ENCODE data around the gene HIGD2A. TPM values are rescaled to one million over a fixed set of nuclear protein-coding genes. Genes with fewer than 3 reads are reported as not detected.

The HIGD2A gene
- total and polyA plus RNA-seq, 2 donors = 62.0 to 188 TPM

DNA sequence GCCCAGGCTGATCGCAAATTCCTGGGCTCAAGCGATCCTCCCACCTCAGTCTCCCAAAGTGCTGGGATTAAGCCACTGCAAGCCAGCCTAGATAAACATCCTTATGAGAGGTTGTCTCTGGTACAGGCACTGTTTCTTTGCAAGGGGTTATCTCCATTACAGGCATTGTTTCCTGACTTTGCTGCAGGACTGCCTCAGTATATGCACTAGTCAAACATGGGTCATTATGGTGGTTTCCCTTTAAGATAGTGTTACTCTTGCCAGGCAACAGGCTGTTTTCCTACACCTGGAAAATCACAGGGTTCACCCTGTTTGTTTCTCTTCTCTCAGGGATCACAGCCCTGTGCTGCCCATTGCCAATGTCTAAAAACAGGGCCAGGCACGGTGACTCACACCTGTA is 35.6 kb downstream of the HIGD2A start:
- Histone ChIP-seq H3K36me3 (ENCODE audit: insufficient read depth) (no peaks in the 10 kb centered on the region), H3K27ac (ENCODE audit: low read depth) (no peak overlapping the region), H3K4me3 (ENCODE audit: low read depth, low read length) (no peak overlapping the region), H3K4me1 (ENCODE audit: insufficient read depth) (no peaks in the 10 kb centered on the region)
- WGBS = 75% methylated on average over 3 of the region's 3 CpGs
- DNase-seq (ENCODE audit: extremely low spot score) = no peak

DNA sequence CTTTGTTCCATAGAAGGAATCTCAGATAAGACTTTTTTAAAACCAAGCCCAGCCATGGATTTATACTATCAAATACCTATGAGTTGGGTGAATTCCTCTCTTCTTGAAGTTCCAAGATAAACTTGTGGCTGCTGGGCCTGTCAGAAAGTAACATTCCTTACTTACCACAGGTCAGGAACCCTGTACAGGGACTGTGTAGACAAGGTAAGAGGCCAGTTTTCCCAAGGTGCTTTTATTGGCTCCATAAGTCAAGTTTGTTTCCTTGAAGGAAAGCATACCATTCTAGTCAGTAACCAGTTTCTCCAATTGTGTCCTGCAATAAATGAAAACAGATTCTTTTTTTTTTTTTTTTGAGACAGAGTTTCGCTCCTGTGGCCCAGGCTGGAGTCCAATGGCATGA is 36.6 kb downstream of the HIGD2A start:
- Histone ChIP-seq H3K36me3 (ENCODE audit: insufficient read depth) (no peaks in the 10 kb centered on the region), H3K4me1 (ENCODE audit: insufficient read depth) (no peaks in the 10 kb centered on the region), H3K27ac (ENCODE audit: low read depth) (no peak overlapping the region), H3K4me3 (ENCODE audit: low read depth, low read length) (no peak overlapping the region)
- DNase-seq (ENCODE audit: extremely low spot score) = no peak
- WGBS = 83% methylated on average over 1 of the region's 1 CpG

DNA sequence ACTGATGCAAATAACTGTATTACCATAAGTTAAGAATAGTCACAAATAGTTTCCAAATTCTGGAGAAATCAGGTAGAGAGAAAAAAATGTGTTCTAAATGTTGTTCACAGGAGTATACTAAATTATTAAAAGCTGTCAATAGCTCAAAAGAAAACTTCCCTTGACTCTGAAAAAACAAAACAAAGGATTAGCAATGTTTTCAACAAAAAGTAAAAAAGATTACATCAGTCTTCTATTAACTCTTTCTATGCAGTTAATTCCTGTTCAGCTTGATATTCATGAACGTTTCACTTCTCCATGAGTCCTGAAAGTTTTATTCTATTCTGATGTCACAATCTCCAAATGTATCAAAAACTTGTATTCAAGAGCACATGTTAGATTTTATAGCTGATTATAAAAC is 37.2 kb downstream of the HIGD2A start:
- Histone ChIP-seq H3K4me3 (ENCODE audit: low read depth, low read length) (no peak overlapping the region), H3K27ac (ENCODE audit: low read depth) (no peak overlapping the region), H3K4me1 (ENCODE audit: insufficient read depth) (no peaks in the 10 kb centered on the region), H3K36me3 (ENCODE audit: insufficient read depth) (no peaks in the 10 kb centered on the region)
- WGBS = 92% methylated on average over 1 of the region's 1 CpG
- no peak for DNase-seq (ENCODE audit: extremely low spot score)

DNA sequence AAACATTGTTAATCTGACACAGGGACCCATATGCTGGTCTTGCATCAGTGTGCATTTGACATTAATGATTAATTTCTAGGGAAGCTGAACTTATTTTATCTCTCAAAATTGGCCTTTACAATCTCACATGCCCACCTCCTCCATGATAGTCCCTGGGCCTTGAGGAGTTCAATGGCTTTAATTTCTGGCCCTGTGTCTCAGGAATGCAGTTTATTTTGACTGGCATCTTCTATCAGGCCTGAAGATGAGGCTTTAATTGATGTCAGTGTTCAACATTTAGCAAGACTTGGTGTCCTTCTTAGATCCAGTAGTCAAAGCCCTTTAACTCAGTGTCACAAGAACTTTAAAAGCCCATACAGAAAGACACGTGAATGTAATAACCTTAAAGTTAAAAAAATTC is 38.3 kb downstream of the HIGD2A start:
- H3K4me3 ChIP-seq (ENCODE audit: low read depth, low read length) = no peak overlapping the region
- no peak overlapping the region for H3K27ac ChIP-seq (ENCODE audit: low read depth)
- no peaks in the 10 kb centered on the region for H3K4me1 ChIP-seq (ENCODE audit: insufficient read depth)
- no peaks in the 10 kb centered on the region for H3K36me3 ChIP-seq (ENCODE audit: insufficient read depth)
- WGBS = 83% methylated on average over 1 of the region's 1 CpG
- DNase-seq (ENCODE audit: extremely low spot score) = no peak

DNA sequence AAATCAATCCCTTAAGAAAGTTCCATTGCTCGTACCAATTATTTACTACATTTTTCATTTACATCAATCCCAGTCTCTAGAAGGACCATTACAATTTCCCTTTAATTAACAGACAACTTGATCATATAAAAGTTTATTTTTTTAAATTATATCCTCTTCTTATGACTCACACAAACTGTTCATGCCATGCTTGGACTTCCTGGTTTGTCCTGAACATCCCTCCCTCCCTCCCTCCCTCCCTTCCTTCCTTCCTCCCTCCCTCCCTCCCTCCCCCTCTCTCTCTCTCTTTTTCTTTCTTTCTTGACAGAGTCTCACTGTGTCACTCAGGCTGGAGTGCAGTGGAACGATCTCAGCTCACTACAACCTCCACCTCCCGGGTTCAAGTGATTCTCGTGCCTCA is 39.4 kb downstream of the HIGD2A start:
- H3K4me3 ChIP-seq (ENCODE audit: low read depth, low read length) = no peak overlapping the region

DNA sequence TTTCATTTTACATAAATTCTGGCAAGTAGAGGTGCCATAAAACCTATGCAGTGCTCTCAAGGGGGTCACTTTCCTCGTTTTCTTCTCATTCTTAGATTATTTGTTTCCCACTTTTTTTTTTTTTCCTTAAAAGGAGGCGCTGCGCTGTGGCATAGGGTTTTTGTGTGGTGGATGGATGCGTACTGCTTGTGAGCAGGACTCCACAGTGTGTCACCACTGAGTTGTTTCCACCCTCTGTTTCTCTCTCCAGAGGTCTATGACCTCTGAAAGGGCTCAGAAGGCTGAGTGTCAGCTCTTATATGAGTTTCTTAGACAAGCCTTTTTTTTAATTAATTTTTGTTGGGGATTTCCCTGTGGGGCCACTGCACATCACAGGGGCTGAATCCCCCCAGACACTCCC is 41.4 kb downstream of the HIGD2A start:
- H3K4me1 ChIP-seq (ENCODE audit: insufficient read depth) = no peaks in the 10 kb centered on the region
- no peak for DNase-seq (ENCODE audit: extremely low spot score)
- H3K27ac ChIP-seq (ENCODE audit: low read depth) = no peak overlapping the region
- no peaks in the 10 kb centered on the region for H3K36me3 ChIP-seq (ENCODE audit: insufficient read depth)
- no peak overlapping the region for H3K4me3 ChIP-seq (ENCODE audit: low read depth, low read length)
- 58% methylated on average over 4 of the region's 4 CpGs for WGBS

More for the DNA sequence above, 39.4 kb downstream of the HIGD2A start:
- WGBS = 78% methylated on average over 4 of the region's 4 CpGs
- H3K4me1 ChIP-seq (ENCODE audit: insufficient read depth) = no peaks in the 10 kb centered on the region
- no peaks in the 10 kb centered on the region for H3K36me3 ChIP-seq (ENCODE audit: insufficient read depth)
- no peak for DNase-seq (ENCODE audit: extremely low spot score)
- H3K27ac ChIP-seq (ENCODE audit: low read depth) = no peak overlapping the region

DNA sequence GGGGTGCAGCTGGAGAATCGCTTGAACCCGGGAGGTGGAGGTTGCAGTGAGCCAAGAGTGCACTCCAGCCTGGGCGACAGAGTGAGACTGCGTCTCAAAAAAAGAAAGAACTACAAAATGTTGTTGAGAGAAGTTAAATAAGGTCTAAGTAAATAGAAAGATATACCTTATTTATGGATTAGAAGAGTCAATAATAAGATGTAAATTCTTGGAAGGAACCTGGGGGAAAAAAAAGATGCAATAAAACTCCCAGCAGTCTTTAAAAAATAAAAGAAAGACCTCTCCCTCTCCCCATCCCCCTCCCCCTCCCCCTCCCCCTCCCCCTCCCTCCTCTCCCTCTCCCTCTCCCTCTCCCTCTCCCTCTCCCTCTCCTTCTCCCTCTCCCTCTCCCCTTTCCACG is 44.2 kb downstream of the HIGD2A start:
- 90% methylated on average over 4 of the region's 5 CpGs for WGBS
- no peak for DNase-seq (ENCODE audit: extremely low spot score)
- no peaks in the 10 kb centered on the region for H3K4me1 ChIP-seq (ENCODE audit: insufficient read depth)

DNA sequence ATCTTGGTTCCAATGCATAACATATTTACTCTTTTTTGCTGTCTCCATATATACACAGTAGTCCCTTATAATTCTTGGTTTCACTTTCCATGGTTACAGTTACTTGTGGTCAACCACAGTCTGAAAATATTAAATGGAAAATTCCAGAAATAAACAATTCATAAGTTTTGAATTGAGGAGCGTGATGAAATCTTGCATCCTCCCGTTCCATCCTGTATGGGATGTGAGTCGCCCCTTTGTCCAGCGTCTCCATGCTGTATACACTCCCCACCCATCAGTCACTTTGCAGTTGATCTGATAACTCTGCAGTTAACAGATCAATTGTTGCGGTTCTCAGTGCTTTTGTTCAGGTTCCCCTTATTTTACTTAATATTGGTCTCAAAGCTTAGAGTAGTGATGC is 48.1 kb downstream of the HIGD2A start:
- Histone ChIP-seq H3K27ac (ENCODE audit: low read depth) (no peak overlapping the region), H3K4me1 (ENCODE audit: insufficient read depth) (no peaks in the 10 kb centered on the region), H3K36me3 (ENCODE audit: insufficient read depth) (no peaks in the 10 kb centered on the region), H3K4me3 (ENCODE audit: low read depth, low read length) (no peak overlapping the region)
- DNase-seq (ENCODE audit: extremely low spot score) = no peak
- WGBS = 41% methylated on average over 5 of the region's 5 CpGs

More for the DNA sequence above, 44.2 kb downstream of the HIGD2A start:
- no peak overlapping the region for H3K4me3 ChIP-seq (ENCODE audit: low read depth, low read length)
- no peak overlapping the region for H3K27ac ChIP-seq (ENCODE audit: low read depth)
- no peaks in the 10 kb centered on the region for H3K36me3 ChIP-seq (ENCODE audit: insufficient read depth)

DNA sequence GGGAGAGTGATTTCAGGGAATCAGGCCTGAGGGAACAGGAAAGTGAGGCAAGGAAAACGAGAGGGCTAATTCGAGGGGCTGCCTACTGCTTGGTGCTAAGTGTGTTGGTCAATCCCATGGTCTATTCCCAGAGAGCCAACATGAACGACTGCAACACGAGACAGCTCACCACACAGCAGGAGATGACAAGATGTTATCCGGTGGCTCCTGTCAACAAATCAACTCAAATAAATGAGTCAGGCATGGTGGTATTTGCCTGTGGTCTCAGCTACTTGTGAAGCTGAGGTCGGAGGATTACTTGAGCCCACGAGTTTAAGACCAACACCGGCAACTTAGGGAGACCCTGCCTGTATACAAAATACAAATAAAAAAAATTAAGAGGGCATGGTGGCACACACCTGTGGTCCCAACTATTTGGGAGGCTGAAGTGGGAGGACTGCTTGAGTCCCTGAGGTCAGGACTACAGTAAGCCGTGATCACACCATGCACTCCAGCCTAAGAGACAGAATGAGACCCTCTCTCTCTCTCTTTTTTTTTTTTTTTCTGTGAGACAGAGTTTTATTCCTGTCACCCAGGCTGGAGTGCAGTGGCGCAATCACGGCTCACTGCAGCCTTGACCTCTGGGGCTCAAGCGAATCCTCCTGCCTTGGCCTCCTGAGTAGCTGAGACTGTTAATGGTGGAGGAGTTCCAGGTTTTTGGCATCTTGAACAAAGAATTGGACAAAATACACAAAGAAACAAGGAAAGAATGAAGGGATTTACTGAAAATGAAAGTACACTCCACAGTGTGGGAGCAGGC is 50.6 kb downstream of the HIGD2A start:
- DNase-seq (ENCODE audit: extremely low spot score) = no peak
- Histone ChIP-seq H3K4me1 (ENCODE audit: insufficient read depth) (no peaks in the 10 kb centered on the region), H3K4me3 (ENCODE audit: low read depth, low read length) (no peak overlapping the region), H3K27ac (ENCODE audit: low read depth) (no peak overlapping the region), H3K36me3 (ENCODE audit: insufficient read depth) (no peaks in the 10 kb centered on the region)
- 65% methylated on average over 12 of the region's 12 CpGs for WGBS

Small RNA genes lying within 50 kb of the gene (small RNA-seq; reads per million reads assigned to genes)
- gene AC010297.1 (not detected), gene MIR1271 (42.1 reads per million, percentile 96 among the genes with 10 or more reads in this experiment)

Other genes with a start within 250 kb of the HIGD2A start
- 13.5 TPM for gene SIMC1, start 150.3 kb upstream of the HIGD2A start, total RNA-seq
- gene SIMC1, start 150.3 kb upstream of the HIGD2A start, polyA plus RNA-seq = 11.7 TPM
- gene KIAA1191, start 27.0 kb upstream of the HIGD2A start, total RNA-seq = 38.1 TPM
- gene KIAA1191, start 27.0 kb upstream of the HIGD2A start, polyA plus RNA-seq = 91.8 TPM
- gene ARL10, start 23.3 kb upstream of the HIGD2A start, total RNA-seq = 20.8 TPM
- 3.6 TPM for gene ARL10, start 23.3 kb upstream of the HIGD2A start, polyA plus RNA-seq
- 3.2 TPM for gene NOP16, start 153 bp upstream of the HIGD2A start, total RNA-seq
- 27.9 TPM for gene NOP16, start 153 bp upstream of the HIGD2A start, polyA plus RNA-seq
- 29.6 TPM for gene CLTB, start 27.8 kb downstream of the HIGD2A start, total RNA-seq
- gene CLTB, start 27.8 kb downstream of the HIGD2A start, polyA plus RNA-seq = 146 TPM
- 43.4 TPM for gene FAF2, start 59.6 kb downstream of the HIGD2A start, total RNA-seq
- gene FAF2, start 59.6 kb downstream of the HIGD2A start, polyA plus RNA-seq = 21.0 TPM
- 8.1 TPM for gene RNF44, start 148.7 kb downstream of the HIGD2A start, total RNA-seq
- gene RNF44, start 148.7 kb downstream of the HIGD2A start, polyA plus RNA-seq = 25.8 TPM
- gene CDHR2, start 160.6 kb downstream of the HIGD2A start, total RNA-seq = not detected
- gene CDHR2, start 160.6 kb downstream of the HIGD2A start, polyA plus RNA-seq = not detected
- 1.3 TPM for gene GPRIN1, start 221.4 kb downstream of the HIGD2A start, total RNA-seq
- 0.42 TPM for gene GPRIN1, start 221.4 kb downstream of the HIGD2A start, polyA plus RNA-seq
- gene SNCB, start 241.8 kb downstream of the HIGD2A start, total RNA-seq = not detected
- gene SNCB, start 241.8 kb downstream of the HIGD2A start, polyA plus RNA-seq = 0.08 TPM
- not detected for gene EIF4E1B, start 241.9 kb downstream of the HIGD2A start, total RNA-seq
- gene EIF4E1B, start 241.9 kb downstream of the HIGD2A start, polyA plus RNA-seq = not detected